HEK293T (cell line): ENCODE results near the gene KLHL22.

Experiments used
- CTBP1 ChIP-seq: fragments of 450-650 bp; IDR thresholded peaks from 2 replicates; pipeline ENCODE4 v1.6.1; 2016; ENCODE audit warnings: borderline replicate concordance
- LEF1 ChIP-seq: fragments of 450-650 bp; IDR thresholded peaks from 2 replicates; pipeline ENCODE4 v1.6.1; 2017; ENCODE audit warnings: mild to moderate bottlenecking, borderline replicate concordance
- SUZ12 ChIP-seq: fragments of 450-650 bp; IDR thresholded peaks from 2 replicates; pipeline ENCODE4 v1.6.1; 2016; ENCODE audit warnings: mild to moderate bottlenecking
- TARDBP ChIP-seq: fragments of 450-650 bp; IDR thresholded peaks from 2 replicates; pipeline ENCODE4 v1.6.1; 2016

- TF ChIP-seq LEF1 = no peak
- no peak for TF ChIP-seq CTBP1
- no peak for TF ChIP-seq TARDBP
- no peak for TF ChIP-seq SUZ12
Measured at GRCh38 chr22:20528405-20528978, 32.9 kb upstream of the KLHL22 start.
